Measurements from ENCODE around the gene LRRC55. TPM values are rescaled to one million over a fixed set of nuclear protein-coding genes. Genes with fewer than 3 reads are reported as not detected.
A peak's percentile ranks its signal among the peaks of the same experiment; 100 is the strongest.

Gene LRRC55
- total and polyA plus RNA-seq, 9 of the 15 experiments (the other 6 are each of a cell fraction or from before 2014, with no cell fraction given), result not detected

DNA sequence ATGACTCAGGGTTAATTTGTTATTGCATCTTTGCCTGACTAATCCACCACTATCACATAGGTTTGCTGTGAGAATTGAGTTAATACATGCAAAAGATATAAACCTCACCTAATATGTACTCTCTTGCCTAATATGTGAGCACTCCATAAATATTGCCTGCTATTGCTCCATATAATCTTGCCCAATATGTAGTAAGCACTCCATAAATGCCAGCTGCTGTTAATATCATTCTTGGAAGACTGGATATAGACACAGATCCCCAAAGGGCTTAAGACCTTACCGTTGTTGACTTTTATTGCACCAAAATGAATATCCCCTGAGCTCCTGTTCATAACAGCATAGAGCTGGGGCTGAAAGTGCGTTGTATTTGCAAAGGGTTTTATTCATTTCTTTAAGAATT, 27.0 kb upstream of the LRRC55 start:
- intact Hi-C loops (cut with micrococcal nuclease), result no loop called here
- in situ Hi-C loops (cut with MboI), result no loop called here
- ATAC-seq (no peak), FAIRE-seq (no peak), DNase-seq (ENCODE audit: extremely low read depth in 1 of 4, low spot score in 3 of 4) (no peak)
- Histone ChIP-seq H3K9me3 (replicated peaks; ENCODE audit: control insufficient read depth, insufficient read depth, low read depth, low read length) (no peaks in the 10 kb centered on the region), H3K36me3 (ENCODE audit: control insufficient read depth, insufficient read depth, low read length) (no peaks in the 10 kb centered on the region), H3K9ac (ENCODE audit: insufficient read depth in 1 of 2, low read depth in 2 of 2, low read length in 2 of 2) (no peak overlapping the region), H3K4me3 (no peak overlapping the region), H3K4me2 (ENCODE audit: insufficient read depth, low read length) (no peak overlapping the region), H2AFZ (ENCODE audit: low read depth, low read length) (no peak overlapping the region), H3K9me1 (ENCODE audit: control insufficient read depth, insufficient read depth, low read length) (peaks cover 3% of the 10 kb centered on the region), H3K4me1 (replicated peaks in 1 of 2; ENCODE audit: control insufficient read depth in 2 of 2, insufficient read depth in 2 of 2, low read length in 2 of 2) (peaks cover 9 to 20% of the 10 kb centered on the region in 2 experiments; a peak in 3 of 5 replicates), H3K27me3 (ENCODE audit: control insufficient read depth in 2 of 2, insufficient read depth in 2 of 2, low read length in 2 of 2) (no peaks in the 10 kb centered on the region), H3K79me2 (ENCODE audit: control insufficient read depth, insufficient read depth, low read length) (no peaks in the 10 kb centered on the region), H3K27ac (ENCODE audit: extremely low read depth, low read depth, low read length) (no peak overlapping the region), H4K20me1 (replicated peaks; ENCODE audit: control insufficient read depth, insufficient read depth, low read length) (no peaks in the 10 kb centered on the region)
- CTCF ChIA-PET (ENCODE audit: low intra/inter-chr PET ratio), result no interaction called here
- no peak for TF ChIP-seq NUFIP1 (IDR thresholded peaks at IDR 0.05; ENCODE audit: partially characterized antibody)
- peak; percentile 38; the same call in 1 of the 2 replicates for TF ChIP-seq CEBPB (tag; IDR thresholded peaks at IDR 0.05)
- POLR2A ChIA-PET, result interaction anchor here (0.6 kb wide), 1 partner anchor 34 kb away, joined by 3 read pairs; no protein-coding TSS in a partner anchor
- no TSS peak for BruUV-seq (replicated peaks)
- 15% methylated on average over 2 of the region's 2 CpGs for WGBS (ENCODE audit: insufficient coverage, low coverage, missing lambda C conversion rate)

- DNase-seq (ENCODE audit: extremely low read depth in 1 of 4, low spot score in 3 of 4), result no peak
- 6% methylated on average over 1 of the region's 1 CpG for WGBS (ENCODE audit: insufficient coverage, low coverage, missing lambda C conversion rate)
- H3K79me2 ChIP-seq (ENCODE audit: control insufficient read depth, insufficient read depth, low read length), result no peaks in the 10 kb centered on the region
- in situ Hi-C loops (cut with MboI) (no loop called here), intact Hi-C loops (cut with micrococcal nuclease) (no loop called here)
- FAIRE-seq, result no peak
- ChIA-PET CTCF (ENCODE audit: low intra/inter-chr PET ratio) (no interaction called here), POLR2A (interaction anchor here (0.5 kb wide), 1 partner anchor 58 kb away, joined by 3 read pairs; no protein-coding TSS in a partner anchor)
- no peak for ATAC-seq
- no peak overlapping the region for H3K27ac ChIP-seq (ENCODE audit: extremely low read depth, low read depth, low read length)
- H3K4me2 ChIP-seq (ENCODE audit: insufficient read depth, low read length), result no peak overlapping the region
- no peak overlapping the region for H3K9ac ChIP-seq (ENCODE audit: insufficient read depth in 1 of 2, low read depth in 2 of 2, low read length in 2 of 2)
- no TSS peak for BruUV-seq (replicated peaks)
- H3K9me1 ChIP-seq (ENCODE audit: control insufficient read depth, insufficient read depth, low read length), result peaks cover 3% of the 10 kb centered on the region
- peaks cover 9 to 14% of the 10 kb centered on the region in 2 experiments; a peak in 3 of 5 replicates for H3K4me1 ChIP-seq (replicated peaks in 1 of 2; ENCODE audit: control insufficient read depth in 2 of 2, insufficient read depth in 2 of 2, low read length in 2 of 2)
- H4K20me1 ChIP-seq (replicated peaks; ENCODE audit: control insufficient read depth, insufficient read depth, low read length), result no peaks in the 10 kb centered on the region
- no peaks in the 10 kb centered on the region for H3K9me3 ChIP-seq (replicated peaks; ENCODE audit: control insufficient read depth, insufficient read depth, low read depth, low read length)
- no peaks in the 10 kb centered on the region for H3K27me3 ChIP-seq (ENCODE audit: control insufficient read depth in 2 of 2, insufficient read depth in 2 of 2, low read length in 2 of 2)
- H3K4me3 ChIP-seq, result no peak overlapping the region
- H2AFZ ChIP-seq (ENCODE audit: low read depth, low read length), result no peak overlapping the region
- no peaks in the 10 kb centered on the region for H3K36me3 ChIP-seq (ENCODE audit: control insufficient read depth, insufficient read depth, low read length)
- TF ChIP-seq TCF7 (IDR thresholded peaks at IDR 0.05; ENCODE audit: borderline replicate concordance) (peak; percentile 92), TEAD4 (IDR thresholded peaks at IDR 0.05; ENCODE audit: low read length) (peak; percentile 56; the same call in 1 of the 2 replicates), TEAD4 (CRISPR knock-in tag; IDR thresholded peaks at IDR 0.05; ENCODE audit: borderline replicate concordance) (no peak), MAFK (IDR thresholded peaks at IDR 0.05; ENCODE audit: low read length) (no peak), ZNF318 (IDR thresholded peaks at IDR 0.05; ENCODE audit: borderline replicate concordance in 1 of 2, low read depth in 1 of 2) (no peak), CEBPB (tag; IDR thresholded peaks at IDR 0.05) (peak; percentile 10; the same call in 1 of the 2 replicates)
Observed at GRCh38 chr11:57155400-57155799, 26.4 kb upstream of the LRRC55 start.
